SHP77 (cell line): ENCODE results near the gene SOX10.

Experiments used
- DNase-seq, 2 experiments: peaks; one replicate each; lab custom pipeline; 2025; lab: John Stamatoyannopoulos, UW

The SOX10 gene

GRCh38 chr22:38016182-38017151 is 32.1 kb upstream of the SOX10 start:
- DNase-seq, result no peak

DNA sequence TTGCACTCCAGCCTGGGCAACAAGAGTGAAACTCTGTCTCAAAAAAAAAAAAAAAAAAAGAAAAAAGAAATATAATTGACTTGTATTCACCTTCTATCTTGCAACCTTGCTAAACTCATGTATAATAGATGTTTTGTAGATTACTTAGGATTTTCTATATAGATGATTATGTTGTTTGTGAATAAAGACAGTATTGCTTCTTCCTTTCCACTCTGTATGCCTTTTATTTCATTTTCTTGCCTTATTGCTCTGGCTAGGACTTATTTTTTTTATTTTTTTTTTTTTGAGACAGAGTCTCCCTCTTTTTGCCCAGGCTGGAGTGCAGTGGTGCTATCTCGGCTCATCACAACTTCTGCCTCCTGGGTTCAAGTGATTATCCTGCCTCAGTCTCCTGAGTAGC is 29.7 kb upstream of the SOX10 start:
- DNase-seq, result no peak

- no peak for DNase-seq
Measured at GRCh38 chr22:38012604-38013072, 28.3 kb upstream of the SOX10 start.

DNA sequence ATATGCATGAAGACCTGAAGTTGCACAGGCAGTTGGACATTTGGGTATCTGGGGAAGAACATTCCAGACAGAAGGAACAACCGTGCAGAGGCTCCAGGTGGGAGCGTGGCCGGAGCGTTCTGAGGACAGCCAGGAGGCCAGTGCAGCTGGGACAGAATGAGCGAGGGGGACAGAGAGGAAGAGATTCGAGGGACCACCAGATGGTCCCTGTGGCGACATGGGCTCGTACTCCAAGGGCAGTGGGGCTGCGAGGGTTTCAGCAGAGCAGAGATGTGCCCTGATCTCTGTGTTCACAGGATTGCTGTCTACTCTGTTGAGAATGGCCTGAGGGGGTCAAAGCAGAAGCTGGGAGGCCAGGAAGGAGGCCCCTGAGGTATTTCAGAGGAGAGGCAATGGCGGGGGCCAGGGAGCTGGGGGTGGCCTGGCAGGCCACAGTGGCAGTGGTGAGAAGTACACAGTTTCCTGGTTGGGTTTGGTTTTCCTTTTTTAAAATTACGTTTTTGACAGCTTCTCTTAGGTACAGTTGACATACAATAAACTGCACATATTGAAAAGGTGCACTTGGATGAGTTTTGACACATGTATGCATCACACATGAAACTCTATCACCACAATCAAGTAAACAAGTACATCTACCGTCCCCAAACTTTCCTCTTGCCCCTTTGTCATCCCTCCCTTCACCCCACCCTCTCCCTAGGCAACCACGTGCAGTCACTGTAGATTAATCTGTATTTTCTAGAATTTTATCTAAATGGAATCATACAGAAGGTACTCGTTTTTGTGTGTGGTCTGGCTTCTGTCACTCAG is 24.8 kb upstream of the SOX10 start:
- no peak for DNase-seq

- no peak for DNase-seq
Measured at GRCh38 chr22:38007330-38007902, 23.1 kb upstream of the SOX10 start.

DNA sequence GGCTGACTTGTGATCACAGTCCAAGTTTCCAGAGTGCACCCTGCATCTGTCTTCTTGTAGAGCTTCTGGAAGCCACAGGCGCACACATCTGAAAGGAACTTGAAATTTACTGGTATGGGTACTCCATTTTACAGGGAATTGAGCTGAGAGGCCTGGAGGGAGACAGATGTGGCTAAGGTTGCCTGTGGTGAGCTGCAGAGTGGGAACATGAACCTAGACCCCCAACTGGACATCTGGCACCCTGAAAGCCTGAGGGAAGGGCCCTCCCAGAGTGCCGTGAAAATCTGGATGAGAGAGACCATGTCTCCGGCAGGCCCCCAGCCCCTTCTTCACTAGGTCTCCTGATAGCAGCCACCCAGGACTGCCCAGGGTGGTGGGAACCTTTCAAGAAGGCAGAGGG is 22.6 kb upstream of the SOX10 start:
- DNase-seq, result no peak

- DNase-seq, result no peak
Measured at GRCh38 chr22:38005943-38006342, 21.6 kb upstream of the SOX10 start.

DNA sequence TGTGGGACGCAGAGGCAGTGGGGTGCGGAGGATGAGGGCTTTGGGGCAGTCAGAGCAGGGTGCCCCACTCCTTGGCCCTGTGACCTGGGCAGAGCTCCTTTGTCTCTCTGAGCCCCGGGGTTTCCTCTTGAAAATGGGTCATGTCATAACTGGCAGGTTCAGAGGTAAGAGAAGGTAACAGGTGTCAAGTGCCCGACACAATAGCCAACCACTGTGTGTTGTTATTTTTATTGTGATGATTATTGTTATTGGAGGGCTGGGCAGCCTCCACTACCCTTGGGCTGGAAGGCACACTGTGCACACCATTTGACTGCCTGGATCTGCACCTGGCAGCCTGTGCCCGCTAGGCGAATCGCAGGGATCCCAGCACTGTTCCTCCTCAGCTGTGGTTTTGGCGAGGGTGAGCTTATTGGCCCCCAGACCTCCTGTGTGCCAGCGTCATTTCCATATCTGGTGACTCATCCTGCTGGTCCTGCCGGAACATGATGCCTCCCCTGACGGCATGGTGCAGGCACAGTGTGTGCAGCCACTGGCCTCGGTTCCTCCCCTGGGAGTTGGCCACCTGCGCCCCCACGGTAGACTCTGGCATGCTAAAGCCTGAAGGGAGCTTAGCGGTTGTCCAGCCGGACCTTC is 15.4 kb upstream of the SOX10 start:
- DNase-seq, result peak; percentile 67 to 85

- DNase-seq, result no peak
Measured at GRCh38 chr22:37999236-37999635, 14.9 kb upstream of the SOX10 start.

DNA sequence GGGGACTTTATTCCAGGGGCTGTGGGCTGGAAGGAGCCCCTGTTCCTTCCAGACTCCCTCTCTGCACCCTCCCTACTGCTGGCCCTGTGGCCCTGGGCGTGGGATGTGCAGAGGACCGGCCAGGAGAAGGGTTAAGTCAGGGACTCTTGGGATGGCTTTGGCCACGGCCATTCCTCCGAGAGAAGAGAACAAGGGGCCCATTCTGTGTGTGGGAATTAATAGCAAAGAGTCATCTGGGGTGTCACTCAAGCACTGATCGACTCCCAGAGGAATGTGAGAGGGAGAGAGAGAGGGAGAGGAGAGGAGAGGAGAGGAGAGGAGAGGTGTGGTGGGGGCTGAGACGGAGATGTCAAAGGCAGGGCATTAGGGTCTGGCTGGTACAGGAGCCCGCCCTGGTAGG is 14.2 kb upstream of the SOX10 start:
- no peak for DNase-seq

DNA sequence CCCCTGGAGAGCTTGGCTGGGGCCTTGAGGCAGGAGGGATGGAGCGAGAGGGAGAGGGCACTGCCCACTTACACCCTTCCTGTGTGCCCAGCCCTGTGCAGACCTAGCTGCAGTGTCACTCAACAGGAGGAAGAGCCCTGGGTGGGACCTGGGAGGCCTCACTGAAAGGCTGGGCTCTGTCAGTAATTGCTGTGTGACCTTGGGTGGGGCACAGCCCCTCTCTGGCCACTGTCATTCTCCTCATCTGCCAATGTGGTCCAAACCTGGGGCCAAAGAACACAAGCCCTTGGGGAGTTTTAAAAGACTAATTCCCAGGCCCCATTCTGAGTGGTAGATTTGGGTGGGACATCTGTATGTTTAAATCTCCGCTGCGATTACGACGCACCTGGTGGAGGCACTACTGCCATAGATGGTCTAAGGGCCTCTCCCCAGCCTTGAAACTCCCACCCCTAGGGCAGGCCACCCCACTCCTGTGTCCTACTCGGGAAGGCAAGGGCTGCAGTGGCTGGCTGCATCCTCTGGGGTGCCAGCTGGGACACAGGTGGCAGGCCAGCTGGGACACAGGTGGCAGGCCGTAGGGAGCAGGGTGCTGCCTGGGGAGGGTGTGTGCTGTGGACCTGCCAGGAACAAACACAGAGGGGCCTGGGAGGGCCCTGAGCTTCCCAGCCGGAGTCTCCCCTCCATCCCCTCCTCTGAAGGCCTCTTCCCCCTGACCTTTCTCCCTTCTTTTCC is 12.3 kb upstream of the SOX10 start:
- peak; percentile 6 to 55 for DNase-seq

GRCh38 chr22:37996079-37996478 is 11.7 kb upstream of the SOX10 start:
- no peak for DNase-seq

DNA sequence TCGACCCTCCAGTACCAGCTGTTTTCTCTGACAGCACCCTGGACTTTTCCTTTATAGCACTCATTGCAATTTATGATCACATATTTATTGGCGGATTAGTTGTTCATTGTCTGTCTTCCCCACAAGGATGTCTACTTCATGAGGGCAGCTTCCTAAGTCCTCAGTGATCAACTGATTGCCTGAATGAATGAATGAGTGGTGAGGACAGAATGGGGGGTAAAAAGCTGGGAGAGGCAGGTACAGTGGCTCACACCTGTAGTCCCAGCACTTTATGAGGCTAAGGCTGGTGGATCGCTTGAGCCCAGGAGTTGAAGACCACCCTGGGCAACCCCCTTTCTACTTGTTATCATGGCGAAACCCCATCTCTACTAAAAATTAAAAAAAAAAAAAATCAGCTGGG is 11.1 kb upstream of the SOX10 start:
- no peak for DNase-seq

- DNase-seq, result no peak
Measured at GRCh38 chr22:37994982-37995381, 10.6 kb upstream of the SOX10 start.

DNA sequence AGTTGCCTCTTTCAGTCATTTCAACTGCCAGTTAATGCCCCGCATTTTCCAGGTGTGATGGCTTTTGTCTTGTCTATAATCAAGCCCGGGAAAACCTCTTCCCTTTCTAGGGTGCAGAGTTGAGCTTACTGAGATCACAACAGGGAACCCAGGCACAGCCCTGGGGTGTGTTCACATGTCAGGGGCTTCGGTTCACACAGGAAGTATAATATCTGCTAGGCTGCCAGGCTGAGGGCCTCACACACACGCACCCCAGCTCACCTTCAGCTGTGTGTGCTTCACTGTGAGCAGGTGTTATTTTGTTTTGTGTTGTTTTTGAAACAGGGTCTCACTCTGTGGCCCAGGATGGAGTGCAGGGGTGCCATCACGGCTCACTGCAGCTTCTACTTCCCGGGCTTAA is 9.7 kb upstream of the SOX10 start:
- DNase-seq, result no peak

DNA sequence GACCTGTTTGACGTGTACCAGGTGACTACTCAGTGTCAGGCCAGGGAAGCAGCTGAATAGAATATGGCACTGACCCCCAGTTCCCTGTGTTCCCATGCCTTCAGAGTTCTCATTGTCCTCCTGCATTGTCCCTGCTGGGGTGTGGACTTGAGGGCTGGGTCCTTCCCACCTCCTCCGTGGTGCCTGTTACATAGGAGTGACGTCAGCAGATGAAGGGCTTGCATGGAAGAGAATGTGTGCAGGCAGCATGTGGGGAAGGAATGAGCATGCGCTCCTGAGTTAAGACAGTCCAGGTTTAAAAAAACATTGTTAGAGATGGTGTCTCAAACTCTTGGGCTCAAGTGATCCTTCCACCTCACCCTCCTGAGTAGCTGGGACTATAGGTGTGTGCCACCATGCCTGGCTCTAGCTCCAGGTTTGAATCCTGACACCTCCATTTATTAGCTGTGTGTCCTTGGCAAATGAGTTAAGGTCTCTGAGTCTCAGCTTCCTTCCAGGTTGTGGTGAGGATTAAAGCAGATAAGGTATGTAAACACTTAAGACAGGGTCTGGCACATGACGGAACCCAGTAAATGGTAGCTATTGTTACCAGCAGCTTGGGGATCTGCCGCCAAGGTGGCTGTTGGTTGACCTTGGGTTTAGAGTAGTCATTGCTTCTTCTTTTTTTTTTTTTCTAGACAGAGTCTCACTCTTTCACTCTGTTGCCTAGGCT is 7.5 kb upstream of the SOX10 start:
- no peak for DNase-seq

GRCh38 chr22:37990862-37991261 is 6.5 kb upstream of the SOX10 start:
- DNase-seq, result no peak

- no peak for DNase-seq
Measured at GRCh38 chr22:37990301-37990700, 5.9 kb upstream of the SOX10 start.

GRCh38 chr22:37989146-37990045 is 5.0 kb upstream of the SOX10 start:
- DNase-seq, result no peak

GRCh38 chr22:37986371-37986770 is 2.0 kb upstream of the SOX10 start:
- DNase-seq, result no peak
